Embryonic facial prominence (tissue), 1 donor: ENCODE results near the gene TXK.
A peak's percentile ranks its signal among the peaks of the same experiment; 100 is the strongest.

ENCODE experiments used
- DNase-seq: peaks from one replicate; pipeline ENCODE4 v3.0.0-alpha.2; 2016; ENCODE audit errors: extremely low spot score

The TXK gene

DNA sequence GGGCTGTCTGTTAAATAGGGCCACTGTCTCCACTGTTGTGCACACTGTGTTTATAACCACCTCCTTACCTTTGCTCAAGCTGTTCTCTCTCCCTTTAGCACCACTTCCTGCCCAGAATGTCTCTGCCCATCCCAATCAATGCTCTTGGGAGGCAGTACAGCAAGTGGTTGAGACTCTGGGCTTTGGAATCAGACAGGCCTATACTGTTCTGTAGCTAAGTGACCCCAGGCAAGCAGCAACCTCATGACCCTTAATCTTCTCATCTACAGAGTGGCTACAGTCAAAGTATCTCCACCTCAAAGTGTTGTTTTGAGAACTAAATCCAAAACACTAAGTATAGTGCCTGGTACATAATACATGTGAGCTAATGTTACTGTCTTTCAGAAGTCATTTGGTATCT, 3.8 kb upstream of the TXK start:
- DNase-seq = no peak

DNA sequence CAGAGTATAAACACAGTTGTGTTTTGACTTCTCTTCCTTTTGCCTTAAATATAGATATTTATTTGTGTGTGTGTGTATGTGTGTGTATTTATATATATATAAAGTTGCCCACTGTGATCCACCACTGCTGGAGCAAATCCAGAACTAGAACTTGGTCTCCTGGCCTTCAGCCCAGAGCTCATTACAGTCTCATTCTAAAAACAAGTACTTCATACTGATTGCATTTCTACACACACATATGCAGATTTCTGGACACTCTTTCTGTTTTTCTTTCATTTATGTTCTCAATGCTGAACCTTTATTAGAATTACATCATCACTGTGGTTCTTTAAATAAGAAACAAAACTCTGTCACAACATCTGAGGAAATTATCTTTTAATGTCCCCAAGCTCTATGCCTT, 381 bp downstream of the TXK start:
- DNase-seq = no peak

GRCh38 chr4:48131736-48132135, 2.3 kb downstream of the TXK start:
- DNase-seq = no peak

DNA sequence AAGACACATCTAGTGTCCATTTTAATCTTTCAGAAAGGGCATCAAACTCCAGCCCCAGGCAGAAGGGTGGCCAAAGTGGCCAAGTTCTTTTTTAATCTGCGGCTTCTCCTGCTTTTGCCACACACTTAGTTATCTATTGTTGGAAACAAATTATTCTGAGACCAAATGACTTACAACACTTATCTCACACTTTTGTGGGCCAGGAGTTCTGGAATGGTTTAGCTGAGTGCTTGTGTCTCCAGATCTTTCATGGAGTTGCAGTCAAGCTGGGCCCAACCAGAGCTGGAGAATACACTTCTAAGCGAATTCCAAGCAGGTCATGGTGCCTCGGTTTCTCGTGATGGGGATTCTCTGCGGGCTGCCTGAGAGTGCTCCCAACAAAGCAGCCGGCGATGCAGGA, 4.0 kb downstream of the TXK start:
- no peak for DNase-seq

GRCh38 chr4:48129307-48130014, 4.6 kb downstream of the TXK start:
- no peak for DNase-seq

- DNase-seq = peak; percentile 20
These were observed 6.2 kb downstream of the TXK start for GRCh38 chr4:48127682-48128404.

DNA sequence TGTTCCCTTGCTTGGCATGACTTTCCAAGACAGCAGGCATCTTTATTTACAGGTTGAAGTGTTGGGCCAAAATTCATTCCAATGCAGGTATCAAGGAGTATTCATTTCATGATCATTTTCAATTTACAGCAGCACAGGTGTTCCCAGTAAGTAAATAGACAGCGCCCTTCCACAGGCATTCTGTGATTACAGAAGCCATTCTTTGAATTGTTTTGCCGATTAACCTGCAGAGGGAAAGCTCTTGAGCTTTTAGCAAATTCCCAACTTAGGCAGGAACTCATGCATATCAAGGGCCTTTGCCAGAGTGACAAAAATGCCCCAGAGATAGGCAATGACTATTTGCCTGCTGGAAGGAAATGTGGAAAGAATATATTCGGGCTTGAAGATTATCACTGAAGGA, 6.8 kb downstream of the TXK start:
- DNase-seq = no peak

- DNase-seq = no peak
These were observed 7.4 kb downstream of the TXK start for GRCh38 chr4:48126621-48127020.

DNA sequence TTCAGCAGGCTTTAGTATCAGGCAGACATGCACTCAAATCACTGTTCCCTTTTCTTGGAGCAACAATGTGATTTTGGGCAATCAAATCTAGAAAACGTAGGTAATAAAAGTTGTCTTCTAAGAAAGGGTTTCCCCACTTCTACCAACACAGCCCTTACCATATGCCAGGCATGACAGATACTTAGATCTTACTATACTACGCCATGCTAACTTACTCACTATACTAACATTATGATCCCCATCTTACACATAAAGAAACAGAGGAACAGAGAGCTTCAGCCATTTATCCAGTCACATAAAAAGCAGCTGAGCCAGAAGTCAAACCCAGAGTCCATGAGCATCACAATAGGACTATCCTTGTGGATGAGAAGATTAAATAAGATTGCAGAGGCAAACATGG, 9.2 kb downstream of the TXK start:
- DNase-seq = no peak

GRCh38 chr4:48122756-48123155, 11.3 kb downstream of the TXK start:
- DNase-seq = no peak

DNA sequence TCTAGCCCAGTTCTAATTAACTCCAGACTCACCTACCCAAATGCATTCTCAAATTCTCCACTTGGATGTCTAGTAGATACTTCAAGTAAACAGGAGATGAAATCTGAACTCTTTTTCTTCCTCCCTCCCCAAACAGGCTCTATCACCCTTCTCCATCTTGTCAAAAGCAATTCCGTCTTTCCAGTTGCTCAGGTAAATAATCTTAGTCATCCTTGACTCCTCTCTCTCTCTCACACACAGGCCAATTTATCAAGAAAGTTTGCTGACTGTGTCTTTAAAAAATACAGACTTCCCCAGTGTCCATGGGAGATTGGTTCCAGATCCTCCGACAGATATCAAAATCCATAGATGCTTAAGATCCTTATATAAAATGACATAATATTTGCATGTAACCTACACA, 12.9 kb downstream of the TXK start:
- no peak for DNase-seq

- no peak for DNase-seq
These were observed 13.9 kb downstream of the TXK start for GRCh38 chr4:48120132-48120531.

- no peak for DNase-seq
These were observed 14.4 kb downstream of the TXK start for GRCh38 chr4:48119646-48120045.

GRCh38 chr4:48118081-48118480, 16.0 kb downstream of the TXK start:
- no peak for DNase-seq

DNA sequence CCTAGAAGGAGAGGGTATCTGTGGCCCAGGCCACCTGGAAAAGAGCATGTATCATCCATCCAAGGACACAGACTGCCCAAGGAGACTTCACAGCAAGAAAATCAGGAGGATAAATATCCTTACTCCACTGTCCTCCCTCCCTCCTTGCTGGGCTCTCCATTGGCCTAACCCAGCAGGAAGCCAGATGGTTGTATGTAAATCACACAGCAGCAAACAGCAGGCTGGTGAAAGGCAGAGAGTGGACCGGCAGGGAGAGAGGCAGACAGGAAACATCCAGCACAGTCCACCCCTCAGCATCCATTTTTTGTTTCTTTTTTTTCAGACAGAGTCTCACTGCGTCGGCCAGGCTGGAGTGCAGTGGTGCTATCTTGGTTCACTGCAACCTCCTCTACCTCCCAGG, 17.5 kb downstream of the TXK start:
- DNase-seq = no peak

GRCh38 chr4:48114412-48114811, 19.6 kb downstream of the TXK start:
- DNase-seq = no peak

GRCh38 chr4:48112017-48112667, 21.9 kb downstream of the TXK start:
- DNase-seq = no peak

DNA sequence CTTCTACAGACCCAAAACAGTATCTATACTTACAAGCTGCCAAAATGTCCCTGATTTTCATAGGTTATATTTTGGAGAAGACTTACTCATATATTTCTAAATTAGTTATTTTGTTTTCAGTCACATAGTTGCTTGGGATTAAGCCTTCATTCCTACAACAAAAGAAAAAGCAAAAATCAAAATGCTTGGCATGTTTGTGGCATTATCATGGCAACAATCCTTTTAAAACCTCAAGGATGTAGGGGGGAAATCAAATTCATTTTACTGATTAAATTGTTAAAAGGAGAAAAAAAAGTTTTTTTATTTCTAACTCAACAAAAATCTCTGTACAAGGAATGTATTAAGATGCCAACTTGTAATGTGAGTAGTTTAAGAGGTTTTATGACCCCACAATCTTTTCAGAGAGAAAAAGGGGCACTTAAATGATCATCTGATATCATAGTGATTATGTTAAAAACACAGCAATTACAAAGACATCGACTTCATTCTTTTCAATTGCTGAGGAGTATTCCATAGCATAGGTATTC, 23.5 kb downstream of the TXK start:
- DNase-seq = no peak

DNA sequence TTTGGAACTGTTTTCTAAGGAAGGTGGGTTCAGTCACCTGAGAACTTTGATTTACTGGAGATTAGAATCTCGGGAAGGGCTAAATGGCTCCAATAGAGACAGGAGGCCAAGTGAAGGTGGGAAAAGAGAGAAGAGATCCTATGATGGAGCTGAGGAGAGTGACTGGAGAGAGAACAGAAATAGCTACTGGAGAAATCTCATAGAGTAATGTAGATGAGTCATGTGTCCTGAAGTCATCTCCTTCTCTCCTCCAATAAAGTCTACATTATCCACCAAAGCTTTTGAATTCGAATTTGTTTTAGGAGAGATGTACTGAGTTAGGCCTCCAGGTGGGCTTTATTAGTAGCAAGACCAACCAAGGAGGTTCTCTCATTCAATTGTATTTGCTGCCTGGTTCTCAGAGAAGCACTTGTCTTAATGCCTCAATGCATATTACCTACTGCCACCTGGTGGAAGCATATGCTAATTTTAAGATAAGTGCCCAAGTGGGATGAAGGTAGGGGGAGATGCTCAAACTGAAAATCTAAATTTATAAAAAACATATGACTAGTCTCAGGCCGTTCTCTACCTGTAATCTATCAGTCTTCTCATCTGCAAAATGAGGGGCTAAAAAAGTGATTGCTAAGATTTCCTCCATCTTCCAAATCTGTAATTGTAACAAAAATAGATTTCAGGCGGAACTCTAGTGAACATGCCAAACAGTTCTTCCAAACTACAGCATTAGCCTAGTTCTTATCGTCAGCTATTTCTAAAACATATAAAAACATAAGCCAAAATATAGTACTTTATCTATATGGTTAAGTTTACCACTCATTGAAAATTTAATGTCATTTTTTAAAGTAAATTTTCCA, 24.4 kb downstream of the TXK start:
- DNase-seq = no peak

DNA sequence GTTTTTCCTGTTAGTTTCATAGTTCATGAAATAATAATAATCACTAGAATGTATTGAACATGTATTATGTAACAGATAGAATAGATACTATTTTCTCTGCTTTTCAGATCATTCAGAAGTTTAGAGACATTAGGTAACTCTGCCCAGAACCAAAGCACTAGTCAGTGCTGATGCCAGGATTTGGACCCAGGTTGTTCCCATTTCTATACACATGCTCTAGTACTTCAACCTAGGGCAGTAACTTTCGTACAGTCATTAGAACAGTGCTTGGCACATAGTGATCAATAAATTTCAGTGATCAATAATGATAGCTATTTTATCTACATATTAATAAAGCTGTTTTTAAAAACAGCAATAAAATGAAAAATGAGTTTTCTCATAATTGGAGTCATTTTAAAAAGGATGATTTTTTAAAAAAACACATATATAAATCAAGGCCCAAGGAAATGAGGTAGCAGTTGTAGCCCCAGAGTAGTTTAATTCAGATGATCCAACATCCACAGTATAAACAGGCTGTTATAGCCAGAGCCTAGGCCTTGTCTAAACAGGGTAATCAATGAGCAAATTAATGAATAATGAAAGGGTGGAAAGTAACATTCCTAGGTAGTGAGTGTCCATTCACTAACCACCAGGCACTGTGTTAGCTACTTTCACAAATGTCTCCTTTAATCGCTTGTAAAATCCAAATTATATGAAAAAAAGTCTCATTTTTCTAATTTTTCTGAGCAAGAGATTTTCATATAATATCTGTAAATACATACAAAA, 25.6 kb downstream of the TXK start:
- no peak for DNase-seq

DNA sequence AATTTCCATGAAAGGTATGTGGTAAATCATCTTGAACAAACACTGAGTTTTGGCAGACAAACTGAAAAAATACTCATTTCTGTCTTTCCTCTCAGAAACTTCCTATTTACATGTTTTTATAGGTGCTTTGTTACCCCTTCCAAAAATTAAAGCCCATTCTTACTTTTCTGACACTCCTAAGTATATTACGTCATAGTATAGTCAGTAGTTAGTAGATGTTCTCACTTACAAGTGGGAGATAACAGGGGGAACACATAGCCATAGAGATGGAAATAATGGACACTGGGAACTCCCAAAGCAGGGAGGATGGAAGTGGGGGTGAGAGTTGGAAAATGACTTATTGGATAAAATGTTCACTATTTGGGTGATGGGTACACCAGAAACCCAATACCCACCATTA, 28.8 kb downstream of the TXK start:
- no peak for DNase-seq
